Adrenal gland (tissue), 12 donors: Measurements from ENCODE around the gene ZNF521. TPM values are rescaled to one million over a fixed set of nuclear protein-coding genes. Genes with fewer than 3 reads are reported as not detected.

ENCODE experiments used
- DNase-seq, 7 donors: peaks; one replicate each; pipeline ENCODE4 v3.0.0-alpha.2; 2019 to 2020
- H3K27ac ChIP-seq, 5 donors: fragments of 200-600 bp; sonication (generic) in 4 of 5; 1 replicate in 3 of 5; 2 replicates in 2 of 5; pipeline versions ENCODE4 v1.5.1 to v1.8.0; 2016 to 2020; ENCODE audit warnings: mild to moderate bottlenecking in 1 of 5
- H3K27me3 ChIP-seq: fragments of 200-600 bp; 2 replicates; pipeline ENCODE4 v1.8.0; 2021
- H3K36me3 ChIP-seq, 2 donors: fragments of 200-600 bp; replicated peaks in 1 of 2; 1 replicate in 1 of 2; 2 replicates in 1 of 2; pipeline versions ENCODE4 v1.5.1 to v1.8.0; 2018 to 2022
- H3K4me1 ChIP-seq, 2 donors: fragments of 200-600 bp; replicated peaks in 1 of 2; 1 replicate in 1 of 2; 2 replicates in 1 of 2; pipeline versions ENCODE4 v1.5.1 to v1.8.0; 2018 to 2021
- H3K4me3 ChIP-seq, 4 donors: fragments of 200-600 bp; sonication (generic) in 3 of 4; one replicate each; pipeline ENCODE4 v1.5.1; 2016 to 2018
- H3K9me3 ChIP-seq, 3 donors: fragments of 200-600 bp; sonication (generic) in 1 of 3; replicated peaks in 1 of 3; 1 replicate in 2 of 3; 2 replicates in 1 of 3; pipeline versions ENCODE4 v1.5.1 to v1.8.0; 2016 to 2021
- POLR2A ChIP-seq, 2 donors: fragments of 450-650 bp; IDR thresholded peaks; one replicate each; pipeline ENCODE4 v1.6.1; 2017; ENCODE audit warnings: antibody characterized with exemption in 2 of 2, mild to moderate bottlenecking in 2 of 2, moderate library complexity in 1 of 2
- WGBS, 4 donors: extraction: QIAGEN DNeasy Blood & Tissue Kit in 2 of 4; methylation state at CpG; one replicate each; pipeline versions ENCODE4 v1.1.5 to v1.1.7; 2013 to 2017; 5-methylcytosine and 5-hydroxymethylcytosine counted together
- intact Hi-C, 2 donors: fragments of 100-400 bp; cut with DNase I; formaldehyde crosslinking; loops; one replicate each; pipeline versions ENCODE4 v1.14.1 to v1.15.0; 2022 to 2023
- polyA plus RNA-seq, 3 donors: library from polyadenylated mRNA; stranded (reverse); fragments of 200-250 nt in 2 of 3; fragments of 350-450 nt in 1 of 3; fragmentation: Illumina TruSeq in 1 of 3; extraction: RNeasy Lipid Tissue Mini Kit (QIAGEN cat#74804) in 1 of 3; gene quantifications; one replicate each; pipeline ENCODE4 v1.2.3, GENCODE V29; 2013 to 2014
- total RNA-seq, 9 donors: library from RNA; depleted of rRNA in 4 of 9; stranded (reverse); fragments of >200 nt in 4 of 9; fragments of 120-200 nt in 1 of 9; fragmentation: NEBNext Ultra II Directional in 1 of 9; extraction: Animal tissue kit (Norgen Biotek cat#: 25700) in 1 of 9; gene quantifications; one replicate each; pipeline versions ENCODE4 v1.1.0 to v1.2.4, GENCODE V29; 2013 to 2023
- TF ChIP-seq, protein P1 (sequence below), 6 experiments: fragments of 450-650 bp in 4 of 6; fragments of 200-600 bp in 2 of 6; sonication (generic) in 1 of 6; IDR thresholded peaks; 1 replicate in 5 of 6; 2 replicates in 1 of 6; pipeline versions ENCODE4 v1.5.1 to v1.8.0; 2016 to 2021; ENCODE audit warnings: antibody characterized with exemption in 6 of 6, mild to moderate bottlenecking in 2 of 6, moderate library complexity in 1 of 6
- donor health status: healthy with polysubstance abuse.
- donor health status: Bipolar disorder and iron deficiency.
- donor health status: DM: yes; HTN: yes; CAD: no.
- donor health status: DM: no; HTN: no; CAD: no.
- donor health status: DM: no; HTN: no; CAD: no.
- donor health status: DM: yes; HTN: yes; CAD: no.

ZNF521 gene
- total and polyA plus RNA-seq, 12 donors = 3.7 to 270 (median 43.0) TPM

DNA sequence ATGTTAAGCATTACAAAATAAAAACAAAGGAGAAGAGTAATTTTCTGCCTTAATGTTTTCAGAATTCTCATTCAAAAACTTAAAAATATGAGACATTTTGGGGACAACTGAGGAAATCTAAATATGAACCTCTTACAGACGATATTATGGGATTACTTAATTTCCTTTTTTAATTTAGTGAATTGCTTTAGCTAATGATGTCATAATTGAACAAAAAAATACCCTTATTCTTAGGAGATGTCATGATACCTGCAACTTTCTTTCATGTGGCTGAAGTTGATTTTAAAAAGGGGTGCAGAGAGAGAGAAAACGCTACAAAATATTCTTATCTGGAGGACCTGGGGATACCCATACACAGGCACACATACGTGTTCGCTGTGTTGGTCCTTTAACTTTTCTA, 129.3 kb downstream of the ZNF521 start:
- Histone ChIP-seq H3K9me3 (no peaks in the 10 kb centered on the region), H3K27ac (no peak overlapping the region), H3K27me3 (no peaks in the 10 kb centered on the region), H3K36me3 (no peaks in the 10 kb centered on the region), H3K4me3 (no peak overlapping the region), H3K4me1 (no peaks in the 10 kb centered on the region)
- intact Hi-C loops = no loop called here
- WGBS, 4 donors = 87 to 89% (median 89%) methylated on average over 4 of the region's 4 CpGs
- DNase-seq = no peak
- TF ChIP-seq, protein P1, sequence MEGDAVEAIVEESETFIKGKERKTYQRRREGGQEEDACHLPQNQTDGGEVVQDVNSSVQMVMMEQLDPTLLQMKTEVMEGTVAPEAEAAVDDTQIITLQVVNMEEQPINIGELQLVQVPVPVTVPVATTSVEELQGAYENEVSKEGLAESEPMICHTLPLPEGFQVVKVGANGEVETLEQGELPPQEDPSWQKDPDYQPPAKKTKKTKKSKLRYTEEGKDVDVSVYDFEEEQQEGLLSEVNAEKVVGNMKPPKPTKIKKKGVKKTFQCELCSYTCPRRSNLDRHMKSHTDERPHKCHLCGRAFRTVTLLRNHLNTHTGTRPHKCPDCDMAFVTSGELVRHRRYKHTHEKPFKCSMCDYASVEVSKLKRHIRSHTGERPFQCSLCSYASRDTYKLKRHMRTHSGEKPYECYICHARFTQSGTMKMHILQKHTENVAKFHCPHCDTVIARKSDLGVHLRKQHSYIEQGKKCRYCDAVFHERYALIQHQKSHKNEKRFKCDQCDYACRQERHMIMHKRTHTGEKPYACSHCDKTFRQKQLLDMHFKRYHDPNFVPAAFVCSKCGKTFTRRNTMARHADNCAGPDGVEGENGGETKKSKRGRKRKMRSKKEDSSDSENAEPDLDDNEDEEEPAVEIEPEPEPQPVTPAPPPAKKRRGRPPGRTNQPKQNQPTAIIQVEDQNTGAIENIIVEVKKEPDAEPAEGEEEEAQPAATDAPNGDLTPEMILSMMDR (IDR thresholded peaks at IDR 0.05) = no peak
- no peak for TF ChIP-seq POLR2A (IDR thresholded peaks at IDR 0.05)

- intact Hi-C loops = no loop called here
- 83 to 88% (median 86%) methylated on average over 3 of the region's 3 CpGs for whole genome bisulfite sequencing, 4 donors
Observed at GRCh38 chr18:25210622-25211021, 141.3 kb downstream of the ZNF521 start.

GRCh38 chr18:25192065-25192464, 159.9 kb downstream of the ZNF521 start:
- DNase-seq = no peak
- Histone ChIP-seq H3K4me3 (no peak overlapping the region), H3K9me3 (no peaks in the 10 kb centered on the region), H3K36me3 (no peaks in the 10 kb centered on the region), H3K4me1 (no peaks in the 10 kb centered on the region), H3K27me3 (no peaks in the 10 kb centered on the region), H3K27ac (no peak overlapping the region)
- WGBS, 4 donors = 73 to 82% (median 77%) methylated on average over 4 of the region's 4 CpGs
- intact Hi-C loops = no loop called here
- TF ChIP-seq, protein P1 (IDR thresholded peaks at IDR 0.05) = no peak
- TF ChIP-seq POLR2A (IDR thresholded peaks at IDR 0.05) = no peak

More at GRCh38 chr18:25210622-25211021, 141.3 kb downstream of the ZNF521 start:
- H3K9me3 ChIP-seq = peaks cover 0 to 8% (median 0%) of the 10 kb centered on the region in 3 donors
- TF ChIP-seq, protein P1 (IDR thresholded peaks at IDR 0.05) = no peak
- no peak for TF ChIP-seq POLR2A (IDR thresholded peaks at IDR 0.05)
- H3K36me3 ChIP-seq = no peaks in the 10 kb centered on the region
- H3K27ac ChIP-seq = no peak overlapping the region
- H3K4me1 ChIP-seq = no peaks in the 10 kb centered on the region
- no peaks in the 10 kb centered on the region for H3K27me3 ChIP-seq
- no peak for DNase-seq
- H3K4me3 ChIP-seq = no peak overlapping the region

DNA sequence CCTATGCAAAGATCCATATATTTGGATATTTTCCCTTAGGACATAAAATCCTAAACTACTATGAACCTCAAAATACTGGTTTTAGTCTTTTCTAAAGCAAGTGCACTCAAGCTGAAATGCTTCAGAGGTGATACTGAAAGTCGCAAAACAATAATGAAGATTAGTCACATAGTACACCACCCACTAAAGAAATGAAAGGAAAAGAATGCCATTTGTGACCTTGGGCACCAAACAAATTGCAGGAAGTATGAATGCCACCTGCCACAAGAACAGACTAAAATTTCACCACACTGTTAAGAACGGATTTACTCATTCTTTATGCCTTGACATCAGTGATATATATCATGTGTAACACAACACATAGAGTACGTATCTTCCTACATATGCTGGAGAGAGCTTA, 161.5 kb downstream of the ZNF521 start:
- no peaks in the 10 kb centered on the region for H3K27me3 ChIP-seq
- H3K4me3 ChIP-seq = peak overlapping the region in 1 of 4 donors; percentile 30
- intact Hi-C loops = no loop called here
- no peaks in the 10 kb centered on the region for H3K4me1 ChIP-seq
- H3K27ac ChIP-seq = no peak overlapping the region
- WGBS, 4 donors = 37 to 43% (median 41%) methylated on average over 3 of the region's 3 CpGs
- TF ChIP-seq POLR2A (IDR thresholded peaks at IDR 0.05) = no peak
- TF ChIP-seq, protein P1 (IDR thresholded peaks at IDR 0.05) = no peak
- no peaks in the 10 kb centered on the region for H3K36me3 ChIP-seq
- peak in 2 of 7 donors; percentile 27 to 29 for DNase-seq
- H3K9me3 ChIP-seq = no peaks in the 10 kb centered on the region
